GM19043 (cell line): ENCODE results near the gene TNRC6C.

Experiments
- ATAC-seq: cut with Tn5 transposase; IDR thresholded peaks from one replicate; pipeline ENCODE4 v1.9.1; 2021; ENCODE audit warnings: low read depth; ENCODE audit not compliant: unreplicated experiment

The TNRC6C gene, protein sequence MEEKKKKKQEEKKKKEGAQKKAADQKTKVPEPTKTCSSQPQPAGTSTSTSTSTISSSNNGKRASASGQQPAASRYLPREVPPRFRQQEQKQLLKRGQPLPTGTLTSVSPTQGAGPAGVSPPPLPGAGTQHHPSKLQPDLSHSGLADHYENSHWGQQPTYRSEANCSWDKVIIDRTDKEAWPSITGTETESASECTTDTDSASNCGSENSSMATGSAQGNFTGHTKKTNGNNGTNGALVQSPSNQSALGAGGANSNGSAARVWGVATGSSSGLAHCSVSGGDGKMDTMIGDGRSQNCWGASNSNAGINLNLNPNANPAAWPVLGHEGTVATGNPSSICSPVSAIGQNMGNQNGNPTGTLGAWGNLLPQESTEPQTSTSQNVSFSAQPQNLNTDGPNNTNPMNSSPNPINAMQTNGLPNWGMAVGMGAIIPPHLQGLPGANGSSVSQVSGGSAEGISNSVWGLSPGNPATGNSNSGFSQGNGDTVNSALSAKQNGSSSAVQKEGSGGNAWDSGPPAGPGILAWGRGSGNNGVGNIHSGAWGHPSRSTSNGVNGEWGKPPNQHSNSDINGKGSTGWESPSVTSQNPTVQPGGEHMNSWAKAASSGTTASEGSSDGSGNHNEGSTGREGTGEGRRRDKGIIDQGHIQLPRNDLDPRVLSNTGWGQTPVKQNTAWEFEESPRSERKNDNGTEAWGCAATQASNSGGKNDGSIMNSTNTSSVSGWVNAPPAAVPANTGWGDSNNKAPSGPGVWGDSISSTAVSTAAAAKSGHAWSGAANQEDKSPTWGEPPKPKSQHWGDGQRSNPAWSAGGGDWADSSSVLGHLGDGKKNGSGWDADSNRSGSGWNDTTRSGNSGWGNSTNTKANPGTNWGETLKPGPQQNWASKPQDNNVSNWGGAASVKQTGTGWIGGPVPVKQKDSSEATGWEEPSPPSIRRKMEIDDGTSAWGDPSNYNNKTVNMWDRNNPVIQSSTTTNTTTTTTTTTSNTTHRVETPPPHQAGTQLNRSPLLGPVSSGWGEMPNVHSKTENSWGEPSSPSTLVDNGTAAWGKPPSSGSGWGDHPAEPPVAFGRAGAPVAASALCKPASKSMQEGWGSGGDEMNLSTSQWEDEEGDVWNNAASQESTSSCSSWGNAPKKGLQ (N-terminal part only)

DNA sequence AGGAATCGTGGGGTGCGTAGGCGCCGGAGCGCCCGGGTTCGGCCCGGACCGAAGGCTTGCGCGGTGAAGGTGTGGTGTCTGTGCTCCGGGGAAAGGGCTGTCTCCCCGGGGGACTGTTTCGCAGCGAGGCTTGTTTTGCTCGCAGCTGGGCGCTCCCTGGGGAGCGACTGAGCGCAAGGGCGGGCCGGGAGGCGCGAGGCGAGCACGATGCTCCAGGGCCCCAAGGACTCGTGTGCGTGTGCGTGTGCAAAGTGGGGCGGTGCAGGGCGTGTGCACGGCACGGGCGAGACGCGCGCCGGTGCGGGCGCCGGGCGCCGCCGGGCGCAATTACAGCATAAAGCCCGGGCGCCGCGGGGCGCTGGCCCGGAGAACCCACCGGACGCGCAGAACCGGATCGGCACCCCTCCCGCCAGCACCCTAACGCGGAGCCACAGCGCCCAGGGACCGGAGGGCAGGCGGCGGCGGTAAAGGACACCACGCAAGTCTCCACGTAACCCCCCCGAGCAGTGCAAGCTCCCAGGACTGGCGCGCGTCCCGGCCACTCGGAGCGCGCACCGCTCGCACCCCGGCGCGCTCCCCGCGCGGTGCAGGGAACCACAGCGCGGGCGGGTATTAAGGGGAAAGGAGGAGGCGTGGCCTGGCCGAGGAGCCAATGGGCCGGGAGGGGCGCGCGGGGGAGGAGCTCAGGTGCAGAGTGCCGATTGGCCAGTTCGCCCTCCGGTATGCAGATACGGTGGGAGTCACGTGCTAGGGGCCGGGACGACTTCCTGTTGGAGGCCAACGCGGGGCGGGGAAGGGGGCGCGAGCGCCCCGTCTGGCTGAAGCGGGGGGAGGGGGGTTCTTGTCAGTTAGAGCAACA lies at the start of gene TNRC6C:
TSS of gene TNRC6C (plus strand) at position 847 of the 859 bp plus-strand sequence. CDS start 45,504 bp downstream, outside the sequence.
- ATAC-seq = peak; percentile 80

GRCh38 chr17:77909236-77909635 lies 49.3 kb upstream of the TNRC6C start:
- no peak for ATAC-seq

GRCh38 chr17:77909816-77910215 lies 48.7 kb upstream of the TNRC6C start:
- no peak for ATAC-seq

DNA sequence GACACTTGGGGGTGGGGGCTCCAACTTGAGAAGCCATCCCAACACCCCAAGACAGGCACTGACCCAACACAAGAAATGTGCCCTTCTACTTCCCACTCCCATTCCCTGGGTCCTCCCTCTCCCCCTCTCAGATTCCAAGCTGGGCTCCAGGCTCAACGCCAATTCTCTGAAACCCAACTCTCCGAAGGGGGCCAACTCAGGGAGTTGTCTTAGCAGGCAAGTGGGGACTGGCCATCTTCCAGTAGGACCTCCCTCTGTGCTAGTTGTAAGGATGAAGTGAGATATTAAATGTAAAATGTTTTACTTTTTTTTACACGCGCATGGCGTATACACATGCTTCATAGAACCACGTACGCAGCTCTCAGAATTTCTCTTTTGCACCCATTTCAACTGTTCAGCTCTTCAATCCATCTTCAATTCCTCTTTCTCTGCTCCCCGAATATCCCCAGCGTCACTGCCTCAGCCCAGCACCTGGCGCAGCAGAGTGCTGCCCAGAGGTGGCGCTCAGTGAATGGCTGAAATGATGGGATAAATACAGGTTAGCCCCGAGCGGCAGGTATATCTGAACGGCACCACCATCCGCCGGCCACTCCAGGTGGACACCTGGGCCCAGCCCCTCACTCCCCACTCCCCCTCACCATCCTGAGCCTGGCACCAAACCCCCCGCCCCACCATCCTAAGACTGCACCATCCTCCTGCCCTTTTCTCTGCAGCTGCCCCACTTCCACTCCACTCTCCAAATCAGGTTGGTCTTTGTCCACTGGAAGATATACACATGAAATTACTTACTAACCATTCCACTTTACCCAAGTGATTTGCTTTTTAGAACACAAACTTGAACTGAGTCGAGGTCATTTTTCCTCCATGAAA lies 43.9 kb upstream of the TNRC6C start:
- ATAC-seq = no peak

GRCh38 chr17:77915594-77916021 lies 42.9 kb upstream of the TNRC6C start:
- no peak for ATAC-seq

- ATAC-seq = no peak
Measured at GRCh38 chr17:77916264-77916663, 42.2 kb upstream of the TNRC6C start.

DNA sequence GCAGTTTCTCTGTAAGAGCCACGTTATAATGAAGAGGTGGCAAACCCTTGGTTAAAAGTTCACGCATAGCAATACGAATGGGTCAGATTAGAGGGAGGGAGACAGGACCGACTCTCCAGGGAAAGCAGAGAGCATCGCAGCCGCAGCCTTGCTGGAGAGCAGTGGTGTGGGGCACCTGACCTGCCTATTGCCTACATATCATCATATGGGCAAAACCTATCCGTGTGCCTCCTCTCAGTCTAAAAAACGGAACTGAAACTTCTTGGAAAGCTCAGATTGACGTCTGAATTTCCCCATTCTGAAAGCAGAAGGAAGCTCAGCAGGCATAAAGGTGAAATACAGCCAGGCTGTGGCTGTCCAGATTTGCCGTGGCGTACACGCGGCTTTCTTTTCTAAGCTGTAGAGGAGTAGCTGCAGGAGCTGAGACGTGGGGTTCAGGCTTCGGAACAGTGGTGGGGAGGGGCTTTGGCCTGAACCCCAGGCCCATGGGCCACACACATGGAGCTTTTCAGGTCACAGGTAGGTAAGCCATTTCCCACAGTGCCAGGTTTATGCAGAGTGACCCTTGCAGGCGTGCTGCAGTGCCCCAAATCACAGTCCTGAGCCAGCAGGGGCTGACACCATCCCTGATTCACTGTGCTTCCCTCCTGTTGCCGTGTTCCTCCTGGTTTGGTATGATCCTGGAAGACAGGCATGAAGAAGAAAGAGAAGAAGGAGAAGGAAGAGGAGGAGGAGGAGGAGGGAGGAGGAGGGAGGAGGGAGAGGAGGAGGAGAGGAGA lies 41.6 kb upstream of the TNRC6C start:
- no peak for ATAC-seq

DNA sequence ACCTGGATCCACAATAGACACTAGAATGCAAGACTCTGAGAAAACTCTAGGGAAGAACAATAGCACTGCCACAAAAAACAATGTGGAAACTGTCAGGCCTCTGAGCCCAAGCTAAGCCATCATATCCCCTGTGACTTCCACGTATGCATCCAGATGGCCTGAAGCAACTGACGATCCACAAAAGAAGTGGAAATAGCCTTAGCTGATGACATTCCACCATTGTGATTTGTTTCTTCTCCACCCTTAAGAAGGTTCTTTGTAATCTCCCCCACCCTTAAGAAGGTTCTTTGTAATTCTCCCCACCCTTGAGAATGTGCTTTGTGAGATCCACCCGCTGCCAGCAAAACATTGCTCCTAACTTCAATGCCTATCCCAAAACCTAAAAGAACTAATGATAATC lies 39.2 kb upstream of the TNRC6C start:
- ATAC-seq = no peak

- ATAC-seq = no peak
Measured at GRCh38 chr17:77923135-77923534, 35.4 kb upstream of the TNRC6C start.

DNA sequence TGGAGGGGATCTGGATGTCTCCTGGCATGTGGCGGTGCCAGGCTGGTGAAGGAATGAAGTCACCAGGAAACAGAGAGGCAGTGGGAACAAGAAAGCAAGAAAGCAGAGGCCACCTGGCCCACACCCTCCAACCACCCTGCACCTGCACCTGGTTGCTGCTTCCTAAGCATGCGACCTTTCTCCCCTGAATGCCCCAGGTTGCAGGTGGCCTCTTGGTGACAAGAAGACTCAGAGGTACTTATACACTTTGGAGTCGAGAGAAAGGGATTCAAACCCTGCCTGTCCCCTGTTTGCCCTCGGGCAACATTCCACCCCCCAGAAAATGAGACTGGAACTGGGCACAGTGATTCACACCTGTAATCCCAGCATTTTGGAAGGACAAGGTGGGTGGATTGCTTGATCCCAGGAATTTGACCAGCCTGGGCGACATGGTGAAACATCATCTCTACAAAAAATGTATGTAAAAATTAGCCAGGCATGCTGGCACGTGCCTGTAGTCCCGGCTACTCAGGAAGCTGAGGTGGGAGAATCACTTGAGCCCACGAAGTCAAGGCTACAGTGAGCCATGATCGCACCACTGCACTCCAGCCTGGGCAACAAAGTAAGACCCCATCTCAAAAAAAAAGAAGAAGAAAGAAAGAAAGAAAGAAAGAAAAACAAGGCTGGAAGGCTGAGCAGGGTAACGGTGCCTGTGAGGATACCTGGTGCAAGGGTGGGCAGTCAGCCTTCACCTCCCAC lies 34.6 kb upstream of the TNRC6C start:
- ATAC-seq = no peak

- ATAC-seq = no peak
Measured at GRCh38 chr17:77924757-77925336, 33.7 kb upstream of the TNRC6C start.

GRCh38 chr17:77925831-77926543 lies 32.5 kb upstream of the TNRC6C start:
- no peak for ATAC-seq

DNA sequence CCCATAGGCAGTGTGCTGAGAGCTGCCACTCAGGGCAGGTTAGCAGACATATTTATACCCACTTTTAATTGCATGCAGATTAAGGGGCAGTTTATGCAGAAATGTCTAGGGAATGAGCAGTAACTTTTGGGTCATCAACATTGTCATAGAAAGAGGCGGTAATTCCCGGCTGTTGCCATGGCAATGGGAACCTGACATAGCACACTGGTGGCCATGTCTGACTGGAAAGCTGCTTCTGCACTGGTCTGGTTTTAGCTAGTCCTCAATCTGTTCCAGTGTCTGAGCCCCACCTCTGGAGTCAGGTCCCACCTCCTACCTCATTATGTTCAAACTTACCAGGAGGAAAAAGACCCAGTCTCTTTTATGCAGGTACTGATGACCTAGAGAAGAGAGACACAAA lies 31.5 kb upstream of the TNRC6C start:
- ATAC-seq = no peak

DNA sequence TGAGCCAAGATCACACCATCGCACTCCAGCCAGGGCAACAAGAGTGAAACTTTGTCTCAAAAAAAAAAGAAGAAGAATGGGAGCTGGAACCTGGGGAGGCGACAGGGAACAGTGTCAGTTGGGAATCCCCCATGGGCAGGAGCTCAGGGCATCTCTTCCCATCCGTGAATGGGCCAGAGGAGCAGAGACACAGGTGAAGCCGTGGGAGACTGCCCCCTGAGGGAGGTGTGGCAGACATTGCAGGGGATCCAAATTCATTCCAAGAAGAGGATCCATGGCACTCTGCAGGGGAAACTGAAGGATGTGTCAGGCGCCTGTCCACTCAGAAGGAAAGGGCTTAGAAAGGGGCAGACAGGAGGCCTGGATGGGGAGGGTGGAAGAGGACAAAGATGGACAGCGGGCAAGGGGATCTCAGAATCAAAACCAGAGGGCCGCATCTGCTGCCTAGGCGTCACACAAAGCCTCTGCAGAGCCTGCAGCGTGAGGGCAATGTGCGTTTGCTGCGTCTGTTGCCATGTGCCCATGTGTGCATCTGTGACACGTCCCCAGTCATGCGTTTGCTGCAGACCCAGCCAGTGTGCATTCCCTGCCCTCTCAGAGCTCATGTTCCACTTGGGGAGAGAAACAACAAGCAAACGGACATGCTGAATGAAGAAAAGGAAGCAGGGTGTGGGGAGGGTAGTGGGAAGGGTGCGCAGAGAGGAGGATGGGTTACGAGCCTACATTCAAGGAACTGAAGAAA lies 30.6 kb upstream of the TNRC6C start:
- no peak for ATAC-seq

DNA sequence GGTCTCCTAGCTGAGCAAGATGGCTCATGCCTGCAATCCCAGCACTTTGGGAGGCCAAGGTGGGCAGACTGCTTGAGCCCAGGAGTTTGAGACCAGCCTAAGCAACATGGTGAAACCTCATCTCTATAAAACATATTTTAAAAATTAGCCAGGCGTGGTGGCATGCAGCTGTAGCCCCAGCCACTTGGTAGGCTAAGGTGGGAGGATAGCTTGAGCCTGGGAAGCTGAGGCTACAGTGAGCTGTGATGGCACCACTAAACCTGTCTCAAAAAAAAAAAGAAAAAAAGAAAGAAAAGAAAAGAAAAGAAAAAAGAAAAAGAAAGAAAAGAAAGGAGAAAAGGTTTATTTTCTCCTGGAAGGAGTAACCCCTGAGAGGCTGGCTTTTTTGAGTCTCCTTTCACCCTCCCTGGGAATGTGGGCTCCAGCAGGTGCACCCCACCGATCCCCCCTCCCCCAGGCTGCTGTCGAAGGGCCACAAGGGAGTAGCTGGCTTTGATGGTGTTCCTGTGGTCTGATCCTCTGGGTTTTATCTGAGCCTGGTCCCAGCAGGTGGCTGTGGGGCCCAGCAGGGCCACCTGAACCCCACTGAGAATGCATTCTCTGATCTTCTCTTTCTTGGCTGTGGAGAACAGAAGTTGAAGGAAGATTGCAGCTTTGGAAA lies 29.9 kb upstream of the TNRC6C start:
- ATAC-seq = no peak

- ATAC-seq = no peak
Measured at GRCh38 chr17:77929180-77929564, 29.3 kb upstream of the TNRC6C start.
